Activated CD4-positive, alpha-beta memory T cell treated with anti-CD3 and anti-CD28 coated beads, Interleukin-2, amount 10 ng/mL, durations not matched to agents 7 days and 5 days (primary cell): Measurements from ENCODE around the gene NKAIN2. TPM values are rescaled to one million over a fixed set of nuclear protein-coding genes. Genes with fewer than 3 reads are reported as not detected.

Experiments
- CTCF ChIA-PET: fragments of 350-600 bp; sonication (Branson Sonifier 250); formaldehyde crosslinking; loops from one replicate; lab custom pipeline; 2021; ENCODE audit warnings: antibody characterized with exemption, inconsistent platforms; lab: Charles Lee
- POLR2A ChIA-PET: fragments of 350-600 bp; sonication (Branson Sonifier 250); formaldehyde crosslinking; loops from one replicate; lab custom pipeline; 2021; ENCODE audit warnings: antibody characterized with exemption; lab: Charles Lee
- DNase-seq: peaks from one replicate; pipeline ENCODE4 v3.0.0-alpha.2; 2020
- H3K27ac Mint-ChIP-seq: one replicate; pipeline ENCODE4 v1.8.0; 2021; ENCODE audit warnings: mild to moderate bottlenecking, mixed read lengths
- H3K27me3 Mint-ChIP-seq: one replicate; pipeline ENCODE4 v1.8.0; 2021; ENCODE audit warnings: mixed read lengths
- H3K36me3 Mint-ChIP-seq: one replicate; pipeline ENCODE4 v1.8.0; 2021; ENCODE audit warnings: low read depth, mixed read lengths
- H3K4me1 Mint-ChIP-seq: one replicate; pipeline ENCODE4 v1.8.0; 2021; ENCODE audit warnings: mixed read lengths
- H3K4me3 Mint-ChIP-seq: one replicate; pipeline ENCODE4 v1.8.0; 2021; ENCODE audit warnings: mild to moderate bottlenecking, mixed read lengths
- H3K9me3 Mint-ChIP-seq: one replicate; pipeline ENCODE4 v1.8.0; 2021; ENCODE audit warnings: mixed read lengths
- total RNA-seq, 2 experiments: library from RNA; stranded (reverse); gene quantifications; one replicate each; pipeline ENCODE4 v1.2.3, GENCODE V29; 2021

NKAIN2 gene
- total RNA-seq, 2 experiments from 2014 or later: not detected

DNA sequence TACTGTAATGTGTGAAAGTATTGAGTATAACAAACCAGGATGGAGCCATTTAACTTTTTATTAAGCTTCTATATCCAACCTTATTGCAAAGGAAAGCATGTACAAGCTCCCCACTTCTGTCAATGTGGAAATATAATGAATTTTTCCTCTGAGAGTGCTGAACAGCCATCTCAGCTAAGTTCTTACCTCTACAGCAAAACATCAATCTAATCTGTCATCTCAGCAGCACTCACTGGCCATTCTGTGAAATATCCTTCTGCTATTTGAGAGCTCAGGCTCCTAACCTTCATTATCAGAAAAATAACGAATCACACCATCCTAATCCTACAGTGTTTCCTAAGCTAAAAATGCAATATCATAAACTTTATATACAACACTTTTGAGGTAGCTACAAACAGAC lies 964.6 kb downstream of the NKAIN2 start:
- Mint-ChIP-seq H3K36me3 (no peaks in the 10 kb centered on the region), H3K9me3 (no peaks in the 10 kb centered on the region), H3K4me1 (no peaks in the 10 kb centered on the region), H3K4me3 (no peak overlapping the region), H3K27me3 (no peaks in the 10 kb centered on the region), H3K27ac (no peak overlapping the region)
- POLR2A ChIA-PET: no interaction called here
- CTCF ChIA-PET: no interaction called here
- no peak for DNase-seq

DNA sequence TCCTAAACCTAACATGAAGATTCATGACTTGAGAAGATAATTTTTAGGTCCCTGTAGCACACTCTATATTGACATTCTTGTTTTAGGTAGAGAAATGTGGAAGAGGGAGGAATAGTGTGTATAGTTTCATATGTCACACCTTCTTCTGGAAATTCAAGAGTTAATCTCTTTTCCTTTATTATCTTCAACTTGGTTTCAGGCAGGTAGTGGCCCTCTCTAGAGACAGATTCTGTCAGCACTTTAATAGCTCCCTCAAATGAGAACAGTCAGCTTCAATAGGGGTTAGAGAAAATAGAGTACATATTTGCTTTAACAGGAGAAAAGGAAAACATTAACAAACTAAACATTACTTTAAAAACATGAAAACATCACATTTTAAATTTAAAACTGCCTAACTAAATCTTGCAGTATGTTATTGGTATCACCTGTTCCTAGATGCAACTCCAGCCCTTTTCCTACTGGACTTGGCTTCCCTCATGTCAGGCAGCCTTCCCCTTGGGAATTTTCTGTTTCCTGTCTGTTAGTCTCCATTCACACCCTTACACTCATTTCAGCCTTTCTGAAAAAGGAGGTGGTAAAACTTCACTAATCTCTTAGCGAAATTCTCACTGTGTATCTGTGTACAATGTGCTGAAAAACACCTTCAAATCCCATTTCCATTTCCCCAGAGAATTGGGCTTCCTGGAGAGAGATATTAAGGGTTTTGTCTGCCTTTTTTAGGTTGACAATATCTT lies 966.3 kb downstream of the NKAIN2 start:
- ChIA-PET CTCF (no interaction called here), POLR2A (no interaction called here)
- Mint-ChIP-seq H3K27me3 (no peaks in the 10 kb centered on the region), H3K4me1 (no peaks in the 10 kb centered on the region), H3K4me3 (no peak overlapping the region), H3K27ac (no peak overlapping the region), H3K9me3 (no peaks in the 10 kb centered on the region), H3K36me3 (no peaks in the 10 kb centered on the region)
- no peak for DNase-seq

DNA sequence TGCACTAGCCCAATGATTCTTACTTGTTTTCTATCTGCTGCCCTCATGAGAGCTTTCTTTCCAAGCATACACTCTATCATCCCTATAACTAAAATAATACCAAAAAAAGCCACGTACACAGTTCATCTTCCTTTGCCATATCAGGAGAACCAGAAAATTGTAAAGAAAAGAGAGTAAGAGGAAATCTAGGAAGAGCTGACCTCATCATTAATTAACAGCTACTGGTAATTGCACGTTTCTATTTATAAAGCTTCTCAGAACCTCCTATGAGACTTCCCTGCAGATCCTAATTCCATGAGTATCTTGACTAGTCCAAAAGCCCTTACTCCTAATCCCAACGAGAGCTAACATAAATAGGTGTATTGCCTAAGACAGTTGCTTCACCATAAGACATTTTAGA lies 967.1 kb downstream of the NKAIN2 start:
- no peaks in the 10 kb centered on the region for H3K36me3 Mint-ChIP-seq
- POLR2A ChIA-PET: no interaction called here

DNA sequence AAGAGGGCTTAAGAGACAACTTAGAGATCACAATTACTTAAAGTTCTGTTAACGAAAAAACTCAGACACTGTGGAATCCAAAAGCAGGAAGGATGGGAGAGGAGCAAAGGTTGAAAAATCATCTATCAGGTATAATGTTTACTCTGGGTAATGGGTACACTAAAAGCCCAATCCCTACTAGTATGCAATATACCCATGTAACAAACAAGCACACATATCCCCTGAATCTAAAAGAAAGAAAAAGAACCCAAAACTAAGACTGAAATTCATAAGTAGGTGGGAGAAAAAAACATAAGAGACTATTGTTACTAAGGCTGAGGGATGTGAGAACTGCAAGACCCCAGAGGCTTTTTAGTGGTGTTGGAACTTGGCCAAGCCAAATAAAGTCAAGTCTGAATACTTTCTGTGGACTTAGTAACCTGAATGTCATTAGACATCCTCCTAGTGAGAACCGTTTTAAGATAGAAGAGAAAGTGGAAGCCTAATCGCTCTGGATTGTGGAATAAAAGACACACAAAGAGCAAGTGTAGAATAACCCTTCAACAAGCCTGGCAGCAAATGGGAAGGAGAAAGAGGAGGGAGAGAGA lies 969.2 kb downstream of the NKAIN2 start:
- ChIA-PET POLR2A (no interaction called here), CTCF (no interaction called here)
- H3K36me3 Mint-ChIP-seq: no peaks in the 10 kb centered on the region
- no peak overlapping the region for H3K27ac Mint-ChIP-seq
- no peaks in the 10 kb centered on the region for H3K27me3 Mint-ChIP-seq
- no peaks in the 10 kb centered on the region for H3K4me1 Mint-ChIP-seq
- H3K4me3 Mint-ChIP-seq: no peak overlapping the region
- H3K9me3 Mint-ChIP-seq: no peaks in the 10 kb centered on the region
- DNase-seq: no peak

More for the DNA sequence above, 967.1 kb downstream of the NKAIN2 start:
- H3K27ac Mint-ChIP-seq: no peak overlapping the region
- no peak for DNase-seq
- no peak overlapping the region for H3K4me3 Mint-ChIP-seq
- no peaks in the 10 kb centered on the region for H3K4me1 Mint-ChIP-seq
- CTCF ChIA-PET: no interaction called here
- no peaks in the 10 kb centered on the region for H3K9me3 Mint-ChIP-seq
- H3K27me3 Mint-ChIP-seq: no peaks in the 10 kb centered on the region

DNA sequence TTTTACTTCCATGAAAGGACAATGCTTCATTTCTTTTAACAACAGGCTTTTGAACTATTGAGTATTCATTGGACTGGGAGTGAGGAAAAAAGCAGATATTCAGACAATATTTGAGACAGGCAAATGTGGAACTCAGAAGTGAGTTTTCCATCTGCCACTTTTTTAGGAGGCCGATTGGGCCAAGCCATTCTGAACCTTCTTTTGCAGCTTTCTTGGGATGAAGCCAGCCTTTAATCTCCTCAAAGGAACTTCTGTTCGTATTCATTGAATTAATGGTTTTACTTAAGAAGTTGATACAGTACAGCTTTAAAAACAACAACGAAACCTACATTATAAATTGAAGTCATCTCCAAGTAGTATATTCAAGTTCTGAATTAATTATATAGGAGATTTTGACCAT lies 971.5 kb downstream of the NKAIN2 start:
- ChIA-PET CTCF (no interaction called here), POLR2A (no interaction called here)
- no peaks in the 10 kb centered on the region for H3K36me3 Mint-ChIP-seq
- H3K9me3 Mint-ChIP-seq: no peaks in the 10 kb centered on the region
- H3K27me3 Mint-ChIP-seq: no peaks in the 10 kb centered on the region
- no peak overlapping the region for H3K4me3 Mint-ChIP-seq
- no peak for DNase-seq
- H3K4me1 Mint-ChIP-seq: no peaks in the 10 kb centered on the region
- H3K27ac Mint-ChIP-seq: no peak overlapping the region

DNA sequence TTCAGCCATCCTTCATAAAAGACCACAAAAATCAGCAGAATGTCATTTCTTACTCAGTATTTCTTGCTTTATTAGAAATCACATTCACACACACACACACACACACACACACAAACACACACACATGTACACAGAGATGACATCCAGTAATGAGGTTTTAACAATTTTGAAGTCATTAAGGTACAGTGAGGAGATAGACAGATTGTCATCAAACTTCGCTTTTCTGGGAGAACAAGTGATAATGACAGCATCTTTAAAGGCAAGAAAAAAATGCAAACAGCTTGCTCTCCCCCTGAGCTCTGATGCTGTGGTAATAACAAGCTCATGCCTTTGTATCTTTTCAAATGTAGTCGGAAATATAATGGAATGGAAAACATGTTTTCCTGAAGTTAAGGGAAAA lies 974.2 kb downstream of the NKAIN2 start:
- no peak overlapping the region for H3K4me3 Mint-ChIP-seq
- DNase-seq: no peak
- ChIA-PET CTCF (no interaction called here), POLR2A (no interaction called here)
- H3K4me1 Mint-ChIP-seq: no peaks in the 10 kb centered on the region
- H3K36me3 Mint-ChIP-seq: no peaks in the 10 kb centered on the region
- no peak overlapping the region for H3K27ac Mint-ChIP-seq
- no peaks in the 10 kb centered on the region for H3K9me3 Mint-ChIP-seq
- H3K27me3 Mint-ChIP-seq: no peaks in the 10 kb centered on the region

DNA sequence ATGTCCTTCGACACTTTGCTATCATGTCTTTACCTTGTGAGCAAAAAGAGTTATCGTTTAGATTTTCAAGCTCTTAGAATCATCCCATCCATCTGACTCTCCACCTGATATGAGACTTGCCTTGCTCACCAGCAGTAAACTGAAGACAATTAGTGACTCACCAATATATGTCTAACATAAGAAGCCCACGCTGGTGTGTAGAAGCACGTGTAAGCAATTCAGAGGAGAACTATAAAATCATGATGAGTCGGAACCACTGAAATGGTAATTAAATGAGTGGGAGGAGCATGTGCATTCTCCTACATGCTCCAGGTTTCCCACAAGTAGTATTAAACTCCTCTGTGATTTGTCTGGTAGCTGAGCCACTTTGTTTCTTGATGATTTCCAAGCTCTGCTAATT lies 977.0 kb downstream of the NKAIN2 start:
- no peak overlapping the region for H3K4me3 Mint-ChIP-seq
- H3K36me3 Mint-ChIP-seq: no peaks in the 10 kb centered on the region
- ChIA-PET POLR2A (no interaction called here), CTCF (no interaction called here)
- H3K4me1 Mint-ChIP-seq: no peaks in the 10 kb centered on the region
- no peak overlapping the region for H3K27ac Mint-ChIP-seq
- DNase-seq: no peak
- no peaks in the 10 kb centered on the region for H3K27me3 Mint-ChIP-seq
- no peaks in the 10 kb centered on the region for H3K9me3 Mint-ChIP-seq

DNA sequence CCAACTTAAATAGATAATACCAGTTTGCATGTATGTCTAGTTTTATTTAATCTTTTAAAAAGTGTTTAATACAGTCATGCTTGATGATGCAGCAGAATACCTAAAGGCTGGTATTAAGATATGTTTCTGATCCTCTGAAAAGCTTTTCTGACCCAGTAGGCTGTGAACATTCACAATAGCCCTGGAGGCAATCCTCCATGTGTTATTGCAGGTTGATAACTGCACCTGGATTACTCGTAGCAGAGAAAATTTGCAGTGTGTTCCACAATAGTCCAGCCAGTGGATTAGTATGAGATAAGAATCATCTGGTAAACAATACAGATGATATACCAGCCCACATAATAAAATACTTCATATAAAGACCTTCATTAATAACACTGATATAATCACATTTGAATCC lies 979.7 kb downstream of the NKAIN2 start:
- no peaks in the 10 kb centered on the region for H3K9me3 Mint-ChIP-seq
- POLR2A ChIA-PET: no interaction called here
- H3K4me1 Mint-ChIP-seq: no peaks in the 10 kb centered on the region
- H3K4me3 Mint-ChIP-seq: no peak overlapping the region
- CTCF ChIA-PET: no interaction called here
- H3K36me3 Mint-ChIP-seq: no peaks in the 10 kb centered on the region
- H3K27me3 Mint-ChIP-seq: peaks cover 1% of the 10 kb centered on the region
- no peak for DNase-seq
- no peak overlapping the region for H3K27ac Mint-ChIP-seq

DNA sequence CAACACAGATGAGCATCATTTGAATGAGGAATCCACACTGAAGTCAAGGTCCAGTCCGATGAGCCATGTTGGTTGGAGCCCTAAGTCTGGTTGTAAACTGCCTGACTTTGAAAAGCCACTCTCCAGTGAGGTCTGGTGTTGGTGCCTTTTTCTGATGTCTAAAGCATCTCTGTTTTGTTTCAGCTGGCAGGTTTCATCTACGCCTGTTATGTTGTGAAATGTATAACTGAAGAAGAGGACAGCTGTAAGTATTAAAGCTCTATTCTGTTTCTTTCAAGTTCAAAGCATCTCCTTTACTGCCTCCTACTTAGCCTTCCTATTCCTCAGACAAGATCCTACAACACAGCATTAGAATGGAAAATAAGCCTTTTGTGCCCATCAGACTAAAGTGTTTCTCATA lies 987.5 kb downstream of the NKAIN2 start:
- Mint-ChIP-seq H3K9me3 (no peaks in the 10 kb centered on the region), H3K36me3 (no peaks in the 10 kb centered on the region), H3K4me3 (no peak overlapping the region), H3K27ac (no peak overlapping the region), H3K4me1 (no peaks in the 10 kb centered on the region), H3K27me3 (peaks cover 1% of the 10 kb centered on the region)
- ChIA-PET CTCF (no interaction called here), POLR2A (no interaction called here)
- no peak for DNase-seq

DNA sequence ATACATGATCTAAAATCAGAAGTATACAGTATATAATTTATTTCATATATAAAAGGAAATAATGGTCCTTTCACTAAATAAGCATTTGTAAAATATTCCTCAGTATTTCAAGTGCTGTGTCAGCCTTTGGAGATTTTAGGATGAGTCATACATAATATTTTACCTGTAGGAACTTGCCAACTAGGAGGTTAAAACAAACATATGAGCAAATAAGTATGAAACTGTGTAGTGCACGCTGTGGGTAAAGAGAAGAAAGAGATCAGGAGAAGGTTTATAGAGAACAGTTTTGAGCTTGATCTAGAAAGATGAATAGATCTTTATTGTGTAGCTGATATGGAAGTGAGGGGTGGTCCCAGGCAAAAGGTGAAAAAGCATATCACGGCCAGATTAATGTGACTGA lies 988.7 kb downstream of the NKAIN2 start:
- Mint-ChIP-seq H3K4me3 (no peak overlapping the region), H3K27me3 (peaks cover 1% of the 10 kb centered on the region), H3K27ac (no peak overlapping the region), H3K36me3 (no peaks in the 10 kb centered on the region), H3K4me1 (no peaks in the 10 kb centered on the region), H3K9me3 (no peaks in the 10 kb centered on the region)
- ChIA-PET POLR2A (no interaction called here), CTCF (no interaction called here)
- DNase-seq: no peak

DNA sequence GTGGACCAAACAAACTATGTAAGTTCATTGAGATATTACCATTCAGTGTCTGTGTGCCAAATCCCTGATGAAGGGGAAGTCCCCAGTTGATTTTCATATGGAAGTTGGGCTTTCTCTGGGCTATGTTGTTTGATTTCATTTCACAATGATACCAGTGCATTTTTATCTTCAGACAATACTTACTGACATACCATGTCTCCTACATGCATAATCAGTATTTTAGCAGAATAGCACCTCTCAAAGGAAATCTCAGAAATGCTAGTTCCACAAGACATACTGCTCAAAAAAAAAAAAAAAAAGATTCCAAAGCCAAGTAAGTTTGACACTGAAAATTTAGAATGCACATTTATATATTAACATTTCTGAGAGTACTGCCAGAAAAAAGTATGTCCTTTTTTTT lies 989.7 kb downstream of the NKAIN2 start:
- Mint-ChIP-seq H3K27me3 (no peaks in the 10 kb centered on the region), H3K4me1 (no peaks in the 10 kb centered on the region), H3K27ac (no peak overlapping the region), H3K4me3 (no peak overlapping the region), H3K9me3 (no peaks in the 10 kb centered on the region), H3K36me3 (no peaks in the 10 kb centered on the region)
- DNase-seq: no peak
- CTCF ChIA-PET: no interaction called here
- POLR2A ChIA-PET: no interaction called here

DNA sequence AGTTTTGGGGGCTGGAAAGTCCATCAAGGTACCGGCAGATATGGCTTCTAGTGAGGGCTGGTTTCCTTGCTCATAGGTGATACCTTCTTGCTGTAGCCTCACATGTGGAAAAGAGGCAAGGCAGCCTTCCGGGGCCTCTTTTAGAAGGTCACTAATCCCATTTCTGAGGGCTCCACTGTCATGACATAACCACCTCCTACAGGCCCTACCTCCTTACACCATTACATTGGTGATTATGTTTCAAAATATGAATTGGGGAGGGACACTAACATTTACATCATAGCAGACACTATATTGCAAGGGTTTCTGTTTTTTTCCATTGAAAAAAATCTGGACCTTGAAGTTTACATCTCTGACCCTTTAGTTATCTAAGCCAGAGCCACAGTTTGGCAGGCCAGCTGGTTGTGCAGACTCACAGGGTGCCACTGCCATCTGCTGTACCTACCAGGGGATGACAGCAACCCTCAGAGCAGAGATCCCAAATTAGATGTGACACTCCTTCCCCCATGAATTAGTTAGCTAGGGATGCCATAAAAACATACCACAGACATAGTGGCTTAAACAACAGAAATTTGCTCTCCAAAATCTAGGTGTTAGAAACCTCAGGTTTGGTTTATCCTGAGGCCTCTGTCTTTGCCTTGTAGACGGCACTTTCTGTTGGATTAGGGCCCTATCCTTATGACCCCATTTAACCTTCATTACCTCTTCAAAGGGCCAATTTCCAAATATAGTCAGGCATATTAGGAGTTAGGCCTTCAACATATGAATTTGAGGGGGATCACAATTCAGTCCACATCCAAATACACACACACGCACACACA lies 992.2 kb downstream of the NKAIN2 start:
- ChIA-PET POLR2A (no interaction called here), CTCF (no interaction called here)
- Mint-ChIP-seq H3K27ac (no peak overlapping the region), H3K4me3 (no peak overlapping the region), H3K4me1 (no peaks in the 10 kb centered on the region), H3K9me3 (no peaks in the 10 kb centered on the region), H3K27me3 (no peaks in the 10 kb centered on the region), H3K36me3 (no peaks in the 10 kb centered on the region)
- DNase-seq: no peak

DNA sequence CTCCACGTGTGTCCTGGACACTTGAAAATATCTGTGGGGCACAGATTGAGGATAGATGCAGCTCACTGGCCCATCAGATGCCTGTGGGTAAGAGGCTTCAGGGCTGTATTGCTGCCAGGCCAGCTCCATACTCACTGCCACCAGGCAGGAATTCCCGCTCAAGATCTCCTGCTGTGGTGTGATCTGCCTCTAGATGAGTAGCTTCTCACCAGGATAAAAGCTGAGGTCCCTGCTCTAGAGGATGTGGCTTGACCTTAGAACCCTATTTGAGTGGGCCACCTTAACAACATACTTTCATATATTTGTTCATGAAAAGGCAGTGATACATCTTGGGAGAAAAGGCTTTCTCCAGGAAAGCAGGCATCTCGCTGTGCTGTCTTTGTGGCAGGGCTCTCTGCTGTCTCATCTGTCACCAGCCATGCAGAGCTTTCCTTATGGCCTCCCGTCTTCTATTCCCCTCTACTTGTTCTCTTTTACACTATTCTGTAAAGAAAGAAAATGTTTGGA lies 992.9 kb downstream of the NKAIN2 start:
- no peaks in the 10 kb centered on the region for H3K36me3 Mint-ChIP-seq
- no peak for DNase-seq
- no peaks in the 10 kb centered on the region for H3K4me1 Mint-ChIP-seq
- no peaks in the 10 kb centered on the region for H3K27me3 Mint-ChIP-seq
- ChIA-PET POLR2A (no interaction called here), CTCF (no interaction called here)
- H3K9me3 Mint-ChIP-seq: no peaks in the 10 kb centered on the region
- H3K27ac Mint-ChIP-seq: no peak overlapping the region
- no peak overlapping the region for H3K4me3 Mint-ChIP-seq
